Measurements from ENCODE around the gene SORT1.

SORT1 gene

GRCh38 chr1:109432336-109432735, 34.6 kb upstream of the SORT1 start:
- no peaks in the 10 kb centered on the region for H3K27me3 ChIP-seq (ENCODE audit: insufficient read depth, low read depth)
- no peak overlapping the region for H2AFZ ChIP-seq (ENCODE audit: low read depth)
- H3K9ac ChIP-seq, result no peak overlapping the region
- H3K79me2 ChIP-seq (ENCODE audit: insufficient read depth, low read depth), result peaks cover 10% of the 10 kb centered on the region; the same call in 1 of the 2 replicates
- no peaks in the 10 kb centered on the region for H4K20me1 ChIP-seq (ENCODE audit: insufficient read depth)
- H3K4me2 ChIP-seq, result no peak overlapping the region
- H3K27ac ChIP-seq, result no peak overlapping the region
- H3K4me3 ChIP-seq (IDR thresholded peaks at IDR 0.05; ENCODE audit: insufficient read depth, low read depth, low read length), result no peak overlapping the region
- H3K36me3 ChIP-seq (ENCODE audit: insufficient read depth), result no peaks in the 10 kb centered on the region
- H3K4me1 ChIP-seq (ENCODE audit: low read depth, poor library complexity, severe bottlenecking), result peaks cover 6% of the 10 kb centered on the region
- TF ChIP-seq, protein P1, sequence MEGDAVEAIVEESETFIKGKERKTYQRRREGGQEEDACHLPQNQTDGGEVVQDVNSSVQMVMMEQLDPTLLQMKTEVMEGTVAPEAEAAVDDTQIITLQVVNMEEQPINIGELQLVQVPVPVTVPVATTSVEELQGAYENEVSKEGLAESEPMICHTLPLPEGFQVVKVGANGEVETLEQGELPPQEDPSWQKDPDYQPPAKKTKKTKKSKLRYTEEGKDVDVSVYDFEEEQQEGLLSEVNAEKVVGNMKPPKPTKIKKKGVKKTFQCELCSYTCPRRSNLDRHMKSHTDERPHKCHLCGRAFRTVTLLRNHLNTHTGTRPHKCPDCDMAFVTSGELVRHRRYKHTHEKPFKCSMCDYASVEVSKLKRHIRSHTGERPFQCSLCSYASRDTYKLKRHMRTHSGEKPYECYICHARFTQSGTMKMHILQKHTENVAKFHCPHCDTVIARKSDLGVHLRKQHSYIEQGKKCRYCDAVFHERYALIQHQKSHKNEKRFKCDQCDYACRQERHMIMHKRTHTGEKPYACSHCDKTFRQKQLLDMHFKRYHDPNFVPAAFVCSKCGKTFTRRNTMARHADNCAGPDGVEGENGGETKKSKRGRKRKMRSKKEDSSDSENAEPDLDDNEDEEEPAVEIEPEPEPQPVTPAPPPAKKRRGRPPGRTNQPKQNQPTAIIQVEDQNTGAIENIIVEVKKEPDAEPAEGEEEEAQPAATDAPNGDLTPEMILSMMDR (conservative IDR thresholded peaks at IDR 0.05; ENCODE audit: low read depth, low read length), result no peak

DNA sequence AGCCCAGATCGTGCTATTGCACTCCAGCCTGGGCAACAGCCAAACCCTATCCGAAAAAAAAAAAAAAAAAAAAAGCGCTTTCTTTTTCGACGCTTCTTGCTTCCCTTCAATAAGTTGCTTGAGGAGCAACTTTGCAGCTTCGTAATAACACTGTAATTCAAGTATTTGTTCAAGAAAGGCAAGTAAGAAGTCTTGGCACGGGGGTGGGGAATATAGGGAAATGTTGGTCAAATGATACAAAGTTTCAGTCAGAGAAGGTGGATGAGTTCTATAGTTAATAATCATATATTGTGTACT, 29.4 kb upstream of the SORT1 start:
- peak overlapping the region; percentile 78 for H3K27ac ChIP-seq
- H3K36me3 ChIP-seq (ENCODE audit: insufficient read depth), result no peaks in the 10 kb centered on the region; the same call in 1 of the 2 replicates
- H3K9ac ChIP-seq, result peak overlapping the region; percentile 72
- no peaks in the 10 kb centered on the region for H3K27me3 ChIP-seq (ENCODE audit: insufficient read depth, low read depth)
- peaks cover 50% of the 10 kb centered on the region for H3K79me2 ChIP-seq (ENCODE audit: insufficient read depth, low read depth)
- peak overlapping the region; percentile 75 for H3K4me2 ChIP-seq
- peak overlapping the region; percentile 98 for H3K4me3 ChIP-seq (IDR thresholded peaks at IDR 0.05; ENCODE audit: insufficient read depth, low read depth, low read length)
- peaks cover 12% of the 10 kb centered on the region for H4K20me1 ChIP-seq (ENCODE audit: insufficient read depth)
- TF ChIP-seq, protein P1 (conservative IDR thresholded peaks at IDR 0.05; ENCODE audit: low read depth, low read length), result no peak
- peak overlapping the region; percentile 69 for H2AFZ ChIP-seq (ENCODE audit: low read depth)
- peaks cover 33% of the 10 kb centered on the region for H3K4me1 ChIP-seq (ENCODE audit: low read depth, poor library complexity, severe bottlenecking)

DNA sequence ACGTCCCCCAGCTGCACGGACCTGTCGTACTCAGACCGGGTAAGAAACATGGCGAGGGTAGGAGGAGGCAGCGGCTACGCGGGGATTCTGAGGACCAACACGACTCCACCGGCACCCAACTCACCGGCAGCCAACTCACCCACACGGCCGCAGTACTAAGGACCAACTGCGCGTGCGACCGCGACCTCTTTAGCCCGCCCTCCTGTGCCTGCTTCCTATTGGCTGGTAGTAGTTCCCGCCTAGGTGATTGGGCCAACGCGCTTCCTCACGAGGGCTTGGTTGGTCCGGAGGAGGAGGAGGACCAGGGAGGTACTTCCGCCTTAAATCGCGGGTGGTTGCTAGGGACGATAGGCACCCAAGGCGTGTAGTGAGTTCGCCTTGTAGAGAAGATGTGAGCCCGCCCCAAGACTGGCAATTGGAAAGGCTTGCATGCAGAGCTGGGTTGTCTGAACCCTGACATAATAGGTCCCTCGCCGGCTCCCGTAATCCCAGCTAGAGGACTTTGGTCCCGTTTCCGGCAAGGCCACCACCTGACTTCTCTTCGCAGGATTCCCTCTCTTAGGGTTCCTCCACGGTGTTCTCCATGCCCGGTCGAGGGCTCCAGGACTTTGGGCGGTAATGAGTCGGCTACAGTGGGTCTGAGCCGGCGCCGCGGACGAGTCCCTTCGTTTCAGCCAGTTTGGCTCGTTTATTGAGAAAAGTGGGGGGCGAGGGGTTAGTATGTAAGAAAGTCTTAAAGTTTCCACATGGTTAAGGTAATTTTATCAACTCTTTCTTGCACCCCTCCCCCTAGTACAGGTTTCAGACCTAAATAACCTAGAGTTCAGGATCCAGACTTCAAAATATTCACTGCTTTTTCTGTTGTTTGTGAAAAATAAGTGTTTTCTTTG, 28.8 kb upstream of the SORT1 start, which contains the start of gene PSMA5:
TSS of gene PSMA5 (minus strand) at position 168 of the 890 bp plus-strand sequence. CDS start at position 50, 118 bp downstream.
- H3K79me2 ChIP-seq (ENCODE audit: insufficient read depth, low read depth), result peaks cover 56% of the 10 kb centered on the region
- peak within 1 kb of the TSS; percentile 98 for H3K4me3 ChIP-seq (IDR thresholded peaks at IDR 0.05; ENCODE audit: insufficient read depth, low read depth, low read length)
- H3K9ac ChIP-seq, result peak within 1 kb of the TSS; percentile 72
- H3K4me1 ChIP-seq (ENCODE audit: low read depth, poor library complexity, severe bottlenecking), result peaks cover 33% of the 10 kb centered on the region
- H4K20me1 ChIP-seq (ENCODE audit: insufficient read depth), result peaks cover 18% of the 10 kb centered on the region
- peak within 1 kb of the TSS; percentile 69 for H2AFZ ChIP-seq (ENCODE audit: low read depth)
- H3K27me3 ChIP-seq (ENCODE audit: insufficient read depth, low read depth), result no peaks in the 10 kb centered on the region
- H3K4me2 ChIP-seq, result peak within 1 kb of the TSS; percentile 75
- peaks cover under 1% of the 10 kb centered on the region; the same call in 1 of the 2 replicates for H3K36me3 ChIP-seq (ENCODE audit: insufficient read depth)
- peak within 1 kb of the TSS; percentile 78 for H3K27ac ChIP-seq
- TF ChIP-seq, protein P1 (conservative IDR thresholded peaks at IDR 0.05; ENCODE audit: low read depth, low read length), result no peak

GRCh38 chr1:109425391-109426280, 27.9 kb upstream of the SORT1 start:
- peaks cover 65% of the 10 kb centered on the region for H3K79me2 ChIP-seq (ENCODE audit: insufficient read depth, low read depth)
- TF ChIP-seq, protein P1 (conservative IDR thresholded peaks at IDR 0.05; ENCODE audit: low read depth, low read length), result no peak
- H3K27ac ChIP-seq, result peak overlapping the region; percentile 78

More at GRCh38 chr1:109425391-109426280, 27.9 kb upstream of the SORT1 start:
- H3K9ac ChIP-seq, result peak overlapping the region; percentile 72
- H3K36me3 ChIP-seq (ENCODE audit: insufficient read depth), result peaks cover 9% of the 10 kb centered on the region; the same call in 1 of the 2 replicates
- peaks cover 33% of the 10 kb centered on the region for H3K4me1 ChIP-seq (ENCODE audit: low read depth, poor library complexity, severe bottlenecking)
- peaks cover 22% of the 10 kb centered on the region for H4K20me1 ChIP-seq (ENCODE audit: insufficient read depth)
- peak overlapping the region; percentile 69; the same call in 1 of the 2 replicates for H2AFZ ChIP-seq (ENCODE audit: low read depth)
- H3K4me2 ChIP-seq, result peak overlapping the region; percentile 64
- H3K27me3 ChIP-seq (ENCODE audit: insufficient read depth, low read depth), result no peaks in the 10 kb centered on the region
- H3K4me3 ChIP-seq (IDR thresholded peaks at IDR 0.05; ENCODE audit: insufficient read depth, low read depth, low read length), result peak overlapping the region; percentile 83
